Uterus (tissue), 2 donors: Measurements from ENCODE around the gene TMEM114.

Experiments used
- POLR2A ChIP-seq, 2 donors: fragments of 450-650 bp; IDR thresholded peaks; one replicate each; pipeline ENCODE4 v1.6.1; 2016; ENCODE audit warnings: antibody characterized with exemption in 2 of 2, mild to moderate bottlenecking in 1 of 2, moderate library complexity in 1 of 2
- TF ChIP-seq, protein P1 (sequence below), 4 experiments: fragments of 200-600 bp in 2 of 4; fragments of 450-650 bp in 2 of 4; sonication (generic) in 2 of 4; IDR thresholded peaks; one replicate each; pipeline ENCODE4 v1.5.1; 2016 to 2019; ENCODE audit warnings: antibody characterized with exemption in 4 of 4, mild to moderate bottlenecking in 2 of 4, moderate library complexity in 1 of 4

DNA sequence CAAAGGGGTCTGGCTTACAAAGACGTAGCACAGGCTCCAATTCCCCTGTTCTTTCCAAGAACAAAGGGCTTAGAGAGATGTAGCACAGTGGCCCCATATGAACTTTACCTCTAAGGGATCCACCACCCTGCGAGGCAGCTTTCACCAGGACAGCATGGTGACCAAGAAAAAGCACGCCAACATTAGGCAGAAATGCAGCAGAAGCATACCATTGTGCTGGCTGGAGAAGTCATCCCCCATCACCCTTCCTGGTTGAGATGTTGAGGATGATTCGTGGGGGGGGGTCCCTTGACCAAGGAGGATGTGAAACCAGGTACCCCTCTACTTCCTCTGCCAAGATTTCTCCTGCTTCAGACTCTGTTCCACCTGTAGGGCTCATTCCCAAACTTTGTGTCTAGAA, 48.4 kb downstream of the TMEM114 start:
- TF ChIP-seq, protein P1, sequence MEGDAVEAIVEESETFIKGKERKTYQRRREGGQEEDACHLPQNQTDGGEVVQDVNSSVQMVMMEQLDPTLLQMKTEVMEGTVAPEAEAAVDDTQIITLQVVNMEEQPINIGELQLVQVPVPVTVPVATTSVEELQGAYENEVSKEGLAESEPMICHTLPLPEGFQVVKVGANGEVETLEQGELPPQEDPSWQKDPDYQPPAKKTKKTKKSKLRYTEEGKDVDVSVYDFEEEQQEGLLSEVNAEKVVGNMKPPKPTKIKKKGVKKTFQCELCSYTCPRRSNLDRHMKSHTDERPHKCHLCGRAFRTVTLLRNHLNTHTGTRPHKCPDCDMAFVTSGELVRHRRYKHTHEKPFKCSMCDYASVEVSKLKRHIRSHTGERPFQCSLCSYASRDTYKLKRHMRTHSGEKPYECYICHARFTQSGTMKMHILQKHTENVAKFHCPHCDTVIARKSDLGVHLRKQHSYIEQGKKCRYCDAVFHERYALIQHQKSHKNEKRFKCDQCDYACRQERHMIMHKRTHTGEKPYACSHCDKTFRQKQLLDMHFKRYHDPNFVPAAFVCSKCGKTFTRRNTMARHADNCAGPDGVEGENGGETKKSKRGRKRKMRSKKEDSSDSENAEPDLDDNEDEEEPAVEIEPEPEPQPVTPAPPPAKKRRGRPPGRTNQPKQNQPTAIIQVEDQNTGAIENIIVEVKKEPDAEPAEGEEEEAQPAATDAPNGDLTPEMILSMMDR (IDR thresholded peaks at IDR 0.05): no peak
- TF ChIP-seq POLR2A (IDR thresholded peaks at IDR 0.05): no peak
